AG04450 (cell line): ENCODE measurements around the gene FRMPD4. TPM values are rescaled to one million over a fixed set of nuclear protein-coding genes. Genes with fewer than 3 reads are reported as not detected.

Experiments
- CTCF ChIA-PET: fragments of 300-600, 350-600 bp; formaldehyde crosslinking; extraction: SDS; loops from one replicate; lab custom pipeline; 2022; ENCODE audit warnings: antibody characterized with exemption, inconsistent platforms; lab: Charles Lee
- POLR2A ChIA-PET: fragments of 350-600 bp; formaldehyde crosslinking; extraction: SDS; loops from one replicate; lab custom pipeline; 2021; ENCODE audit warnings: antibody characterized with exemption, inconsistent platforms; lab: Yijun Ruan, JAX
- DNase-seq: peaks from one replicate; pipeline ENCODE4 v3.0.0-alpha.2; 2011; ENCODE audit warnings: low read depth, low spot score
- H3K27ac ChIP-seq: one replicate; pipeline ENCODE4 v1.5.1; 2012; ENCODE audit warnings: low read depth, low read length, control low read depth
- H3K27me3 ChIP-seq: one replicate; pipeline ENCODE4 v1.6.0; 2012; ENCODE audit warnings: low read length; ENCODE audit not compliant: control insufficient read depth, insufficient read depth
- H3K4me3 ChIP-seq: 2 replicates; pipeline ENCODE4 v1.5.1; 2011; ENCODE audit warnings: mild to moderate bottlenecking, low read depth, low read length, control low read depth
- H3K9me3 ChIP-seq: 2 replicates; pipeline ENCODE4 v1.5.1; 2012; ENCODE audit warnings: low read length; ENCODE audit not compliant: control insufficient read depth, insufficient read depth
- polyA plus RNA-seq: library from polyadenylated mRNA; depleted of rRNA; stranded (reverse); fragments of >200 nt; gene quantifications from 2 replicates; pipeline ENCODE4 v1.2.3, GENCODE V29; 2011
- TF ChIP-seq, protein P1 (sequence below): IDR thresholded peaks from 2 replicates; pipeline ENCODE4 v1.5.1; 2011; ENCODE audit warnings: low read depth, low read length, control low read depth, inconsistent platforms

FRMPD4 gene
- polyA plus RNA-seq, 1 experiment = 2.7 TPM

DNA sequence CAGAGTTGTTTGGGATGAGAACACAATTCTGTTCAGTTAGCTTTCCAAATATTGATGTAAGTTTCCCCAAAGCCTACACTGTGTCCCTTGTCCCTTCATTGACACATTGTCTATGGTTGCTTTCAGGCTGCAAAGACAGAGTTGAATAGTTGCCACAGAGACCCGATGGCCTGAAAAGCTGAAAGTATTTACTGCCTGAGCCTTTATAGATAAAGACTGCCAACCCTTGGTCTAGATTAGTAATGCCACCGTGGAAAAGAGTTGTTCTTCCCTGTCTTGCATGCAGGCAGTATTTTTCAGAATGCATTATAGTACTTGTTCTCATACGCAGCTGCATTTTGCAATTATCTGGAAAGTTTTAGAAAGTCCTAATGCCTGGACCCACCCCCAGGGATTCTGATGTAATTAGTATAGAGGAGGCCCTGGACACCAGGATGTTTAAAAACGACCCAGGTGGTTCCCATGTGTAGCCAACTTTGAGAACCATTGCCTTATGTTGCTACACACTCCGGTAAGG is 180.8 kb downstream of the FRMPD4 start:
- ChIA-PET POLR2A (no interaction called here), CTCF (interaction anchor here (0.6 to 1.2 kb wide), 3 partner anchors 26 to 239 kb away, joined by 3 read pairs; no protein-coding TSS in a partner anchor)
- Histone ChIP-seq H3K27ac (no peak overlapping the region), H3K9me3 (no peaks in the 10 kb centered on the region), H3K27me3 (no peaks in the 10 kb centered on the region), H3K4me3 (no peak overlapping the region)
- TF ChIP-seq, protein P1, sequence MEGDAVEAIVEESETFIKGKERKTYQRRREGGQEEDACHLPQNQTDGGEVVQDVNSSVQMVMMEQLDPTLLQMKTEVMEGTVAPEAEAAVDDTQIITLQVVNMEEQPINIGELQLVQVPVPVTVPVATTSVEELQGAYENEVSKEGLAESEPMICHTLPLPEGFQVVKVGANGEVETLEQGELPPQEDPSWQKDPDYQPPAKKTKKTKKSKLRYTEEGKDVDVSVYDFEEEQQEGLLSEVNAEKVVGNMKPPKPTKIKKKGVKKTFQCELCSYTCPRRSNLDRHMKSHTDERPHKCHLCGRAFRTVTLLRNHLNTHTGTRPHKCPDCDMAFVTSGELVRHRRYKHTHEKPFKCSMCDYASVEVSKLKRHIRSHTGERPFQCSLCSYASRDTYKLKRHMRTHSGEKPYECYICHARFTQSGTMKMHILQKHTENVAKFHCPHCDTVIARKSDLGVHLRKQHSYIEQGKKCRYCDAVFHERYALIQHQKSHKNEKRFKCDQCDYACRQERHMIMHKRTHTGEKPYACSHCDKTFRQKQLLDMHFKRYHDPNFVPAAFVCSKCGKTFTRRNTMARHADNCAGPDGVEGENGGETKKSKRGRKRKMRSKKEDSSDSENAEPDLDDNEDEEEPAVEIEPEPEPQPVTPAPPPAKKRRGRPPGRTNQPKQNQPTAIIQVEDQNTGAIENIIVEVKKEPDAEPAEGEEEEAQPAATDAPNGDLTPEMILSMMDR = no peak
- no peak for DNase-seq

DNA sequence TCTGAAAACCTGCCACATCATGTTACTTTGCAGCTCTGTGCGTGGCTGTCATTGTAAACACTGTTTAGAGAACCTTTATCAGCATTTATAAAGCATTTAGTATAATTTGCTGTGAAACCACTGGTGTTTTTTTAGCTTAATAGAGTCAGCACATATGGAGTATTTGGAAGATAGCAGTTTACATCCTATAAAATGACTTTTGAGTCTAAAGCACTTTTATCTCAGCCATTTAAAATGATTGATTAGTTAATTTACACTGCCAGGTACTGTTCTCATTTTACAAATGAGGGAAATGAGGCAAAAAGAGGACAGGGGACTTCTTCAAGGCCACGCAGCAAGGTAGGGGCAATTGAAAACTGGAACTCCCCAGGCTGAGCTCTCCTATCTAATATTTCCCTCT is 181.7 kb downstream of the FRMPD4 start:
- CTCF ChIA-PET = no interaction called here
- Histone ChIP-seq H3K4me3 (no peak overlapping the region), H3K27ac (no peak overlapping the region), H3K27me3 (no peaks in the 10 kb centered on the region), H3K9me3 (no peaks in the 10 kb centered on the region)
- no peak for DNase-seq
- POLR2A ChIA-PET = no interaction called here
- TF ChIP-seq, protein P1 = no peak

DNA sequence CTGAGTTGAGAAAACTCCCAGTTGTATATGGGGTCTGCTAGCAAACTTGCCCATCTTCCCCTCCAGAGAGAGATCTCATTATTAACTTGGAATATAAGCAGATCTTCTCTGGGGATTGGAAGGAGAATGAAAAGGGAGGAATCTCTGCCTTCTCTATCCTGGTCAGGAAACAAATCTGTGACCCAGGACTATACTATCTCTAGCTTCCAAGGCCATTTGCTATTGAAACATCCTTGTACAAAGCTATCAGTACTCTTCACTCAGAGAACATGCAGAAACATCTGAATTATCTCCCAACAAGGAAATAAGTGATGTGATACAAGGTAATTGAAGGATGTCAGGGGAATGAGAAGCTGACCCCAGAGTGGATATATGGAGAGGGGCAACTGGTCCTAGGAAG is 183.8 kb downstream of the FRMPD4 start:
- CTCF ChIA-PET = no interaction called here
- no peak for DNase-seq
- TF ChIP-seq, protein P1 = no peak

DNA sequence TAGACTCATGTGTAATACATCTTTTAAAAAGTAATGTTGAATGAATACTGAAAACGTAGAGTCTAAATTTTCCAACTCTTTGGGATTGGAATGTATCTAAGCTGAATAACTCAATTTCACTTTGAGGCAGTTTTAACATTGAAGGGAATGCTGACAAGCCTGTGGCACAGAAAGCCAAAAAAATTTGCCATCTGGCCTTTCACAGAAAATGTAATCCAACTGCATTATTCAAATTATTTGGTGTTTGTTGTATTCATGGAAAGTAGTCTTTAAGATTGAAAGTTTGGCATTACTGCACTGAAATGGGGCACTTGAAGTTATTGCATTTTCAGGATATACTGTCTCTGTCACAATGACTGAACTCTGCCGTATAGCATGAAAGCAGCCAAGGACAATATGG is 186.9 kb downstream of the FRMPD4 start:
- H3K27me3 ChIP-seq = no peaks in the 10 kb centered on the region
- H3K27ac ChIP-seq = no peak overlapping the region
- no peak overlapping the region for H3K4me3 ChIP-seq
- POLR2A ChIA-PET = no interaction called here
- DNase-seq = no peak
- TF ChIP-seq, protein P1 = no peak
- H3K9me3 ChIP-seq = no peaks in the 10 kb centered on the region
- CTCF ChIA-PET = no interaction called here

More for the DNA sequence above, 183.8 kb downstream of the FRMPD4 start:
- POLR2A ChIA-PET = no interaction called here
- Histone ChIP-seq H3K4me3 (no peak overlapping the region), H3K27me3 (no peaks in the 10 kb centered on the region), H3K9me3 (no peaks in the 10 kb centered on the region), H3K27ac (no peak overlapping the region)

DNA sequence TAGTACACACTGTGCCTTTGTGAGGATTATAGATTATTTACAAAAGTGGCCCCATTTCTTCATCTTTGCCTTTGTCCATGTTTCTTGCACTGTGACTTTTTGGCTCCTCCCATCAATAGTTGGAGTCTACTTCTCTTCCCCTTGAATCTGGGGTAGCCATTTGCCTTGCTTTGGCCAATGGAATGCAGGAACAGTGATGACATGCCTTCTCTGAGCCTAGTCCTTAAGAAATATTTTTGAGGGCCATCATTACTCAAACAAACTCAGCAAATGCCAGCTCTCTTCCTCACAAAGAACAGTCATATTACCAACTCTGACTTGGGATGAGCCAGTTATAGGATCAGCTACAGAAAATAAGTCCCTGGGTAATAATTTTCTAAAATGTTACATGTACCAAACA is 189.6 kb downstream of the FRMPD4 start:
- no peak overlapping the region for H3K27ac ChIP-seq
- TF ChIP-seq, protein P1 = no peak
- H3K27me3 ChIP-seq = no peaks in the 10 kb centered on the region
- H3K4me3 ChIP-seq = no peak overlapping the region
- H3K9me3 ChIP-seq = no peaks in the 10 kb centered on the region
- no peak for DNase-seq
- POLR2A ChIA-PET = no interaction called here
- CTCF ChIA-PET = interaction anchor here (1.0 kb wide), 1 partner anchor 114 kb away, joined by 3 read pairs; no protein-coding TSS in a partner anchor
